Kidney tubule cell (primary cell): ENCODE data around the gene ZNF878.

ENCODE experiments used
- DNase-seq: peaks from one replicate; pipeline ENCODE4 v3.0.0-alpha.2; 2018; ENCODE audit warnings: low spot score

The ZNF878 gene

GRCh38 chr19:12035220-12036172 lies 17.3 kb downstream of the ZNF878 start, which contains the start of gene ZNF433:
Gene ZNF433 (minus strand): TSS chr19:12035679. CDS start chr19:12035539, 140 bp downstream.
- peak; percentile 87 for DNase-seq

- DNase-seq: peak; percentile 18
Measured at GRCh38 chr19:12034620-12035019, 18.1 kb downstream of the ZNF878 start.

- peak; percentile 44 for DNase-seq
Measured at GRCh38 chr19:12034198-12034597, 18.6 kb downstream of the ZNF878 start.

- DNase-seq: no peak
Measured at GRCh38 chr19:12015753-12016116, 37.0 kb downstream of the ZNF878 start.

- no peak for DNase-seq
Measured at GRCh38 chr19:12015015-12015752, 37.6 kb downstream of the ZNF878 start.

GRCh38 chr19:12000152-12000981 lies 52.4 kb downstream of the ZNF878 start:
- peak; percentile 31 for DNase-seq

- DNase-seq: no peak
Measured at GRCh38 chr19:11995174-11995573, 57.6 kb downstream of the ZNF878 start.
